ENCODE results near the gene TMEM253.
A peak's percentile ranks its signal among the peaks of the same experiment; 100 is the strongest.

Gene TMEM253

DNA sequence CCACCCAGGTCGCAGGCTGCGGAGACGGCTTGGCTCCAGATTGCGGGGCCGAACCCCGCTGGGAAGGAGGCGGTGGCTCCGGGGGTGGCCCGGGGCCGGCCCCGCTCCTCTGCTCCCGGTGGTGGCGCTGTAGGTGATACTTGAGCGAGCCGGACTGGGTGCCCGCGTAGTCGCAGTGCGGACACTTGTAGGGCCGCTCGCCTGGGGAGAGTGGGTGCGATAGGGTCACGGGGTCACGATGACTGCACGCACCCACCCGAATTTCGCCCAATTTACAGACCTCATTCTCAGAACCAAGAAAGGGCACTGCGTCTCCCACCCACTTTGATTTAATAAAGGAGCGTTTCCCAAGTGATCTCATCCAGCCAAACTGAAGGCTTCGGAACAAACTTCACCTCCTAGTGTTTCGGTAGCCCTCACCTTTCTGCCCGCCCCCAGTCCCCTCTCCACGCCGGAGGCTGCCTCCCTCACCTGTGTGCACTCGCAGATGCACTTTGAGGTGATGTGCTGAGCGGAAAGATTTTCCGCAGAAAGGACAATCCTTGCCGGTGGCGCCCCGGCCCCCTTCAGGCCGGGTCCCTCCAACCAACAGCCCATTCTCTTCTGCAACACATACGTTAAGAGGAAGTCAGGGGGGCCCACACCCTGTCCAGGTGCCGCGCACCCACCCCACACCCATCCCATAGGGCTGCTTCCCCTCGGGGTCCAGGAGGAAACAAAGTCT, 9.8 kb upstream of the TMEM253 start:
- no peak for DNase-seq

DNA sequence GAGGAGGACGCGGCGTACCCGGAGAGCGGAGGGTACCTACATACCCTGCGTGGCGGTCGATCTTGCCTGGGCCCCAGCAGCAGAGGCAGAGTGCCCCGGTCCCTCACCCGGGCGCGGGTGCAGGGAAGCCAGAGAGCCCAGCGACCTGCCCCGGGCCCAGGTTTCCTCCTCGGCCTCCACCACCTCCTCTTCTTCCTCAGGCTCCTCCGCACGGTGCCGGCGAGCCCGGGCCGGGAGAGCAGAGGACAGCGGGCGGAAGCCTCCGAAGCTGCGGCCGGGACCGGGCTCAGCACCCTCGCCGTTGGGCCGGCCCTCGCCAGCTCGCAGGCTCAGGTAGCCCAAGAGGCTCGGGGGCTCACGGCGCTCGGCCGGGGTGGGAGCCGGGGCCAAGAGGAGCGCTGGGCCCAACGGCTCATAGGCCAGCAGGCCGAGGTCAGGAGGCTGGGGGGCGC, 9.0 kb upstream of the TMEM253 start:
- DNase-seq = no peak

- no peak for DNase-seq
These were observed 8.4 kb upstream of the TMEM253 start for GRCh38 chr14:21092273-21093011.

- DNase-seq = no peak
These were observed 7.8 kb upstream of the TMEM253 start for GRCh38 chr14:21093018-21093417.

DNA sequence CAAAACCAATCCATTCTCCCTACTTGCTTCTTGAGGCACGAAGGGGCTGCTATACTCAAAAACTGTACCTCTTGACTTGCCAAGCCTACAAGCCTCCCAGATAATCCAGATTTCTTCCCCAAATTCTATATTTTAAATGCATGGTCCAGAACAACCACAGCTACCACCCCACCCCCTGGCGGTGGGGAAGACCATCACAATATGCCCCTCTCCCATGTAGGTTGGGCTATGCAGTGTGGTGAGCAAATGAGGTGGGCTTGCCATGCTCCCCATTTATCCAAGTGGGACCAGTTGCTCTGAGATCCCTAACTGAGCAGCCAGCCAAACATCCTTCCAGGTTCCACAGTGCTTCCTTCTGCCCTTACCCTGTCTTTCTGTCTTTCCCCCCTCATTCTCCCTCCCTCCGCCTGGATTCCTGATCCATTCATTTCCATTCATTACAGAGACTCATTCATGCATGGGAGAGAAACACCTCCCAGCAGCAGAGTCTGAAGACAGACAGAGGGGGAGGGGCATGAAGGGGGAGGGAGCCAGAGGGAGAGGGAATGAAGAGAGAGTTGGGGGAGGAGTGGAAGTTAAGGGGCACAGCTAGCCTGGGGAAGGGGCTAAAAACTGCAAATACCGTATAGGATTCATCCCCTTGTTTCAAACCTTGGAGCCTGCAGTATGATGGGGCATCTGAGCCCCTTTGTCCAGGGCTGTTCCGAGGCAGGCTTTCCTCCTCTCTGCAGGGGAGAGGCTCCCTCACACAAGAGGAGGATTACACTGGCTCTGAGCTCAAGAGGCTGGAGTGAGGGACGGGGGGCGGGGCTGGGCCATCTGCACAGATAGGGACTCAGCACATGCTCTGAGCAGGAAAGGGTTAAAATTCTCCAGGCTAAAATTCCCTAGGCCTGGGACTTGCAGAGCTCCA, 6.8 kb upstream of the TMEM253 start:
- peak; percentile 20 for DNase-seq

- no peak for DNase-seq
These were observed 5.2 kb upstream of the TMEM253 start for GRCh38 chr14:21095430-21096205.

- DNase-seq = no peak
These were observed 4.4 kb upstream of the TMEM253 start for GRCh38 chr14:21096438-21096837.

DNA sequence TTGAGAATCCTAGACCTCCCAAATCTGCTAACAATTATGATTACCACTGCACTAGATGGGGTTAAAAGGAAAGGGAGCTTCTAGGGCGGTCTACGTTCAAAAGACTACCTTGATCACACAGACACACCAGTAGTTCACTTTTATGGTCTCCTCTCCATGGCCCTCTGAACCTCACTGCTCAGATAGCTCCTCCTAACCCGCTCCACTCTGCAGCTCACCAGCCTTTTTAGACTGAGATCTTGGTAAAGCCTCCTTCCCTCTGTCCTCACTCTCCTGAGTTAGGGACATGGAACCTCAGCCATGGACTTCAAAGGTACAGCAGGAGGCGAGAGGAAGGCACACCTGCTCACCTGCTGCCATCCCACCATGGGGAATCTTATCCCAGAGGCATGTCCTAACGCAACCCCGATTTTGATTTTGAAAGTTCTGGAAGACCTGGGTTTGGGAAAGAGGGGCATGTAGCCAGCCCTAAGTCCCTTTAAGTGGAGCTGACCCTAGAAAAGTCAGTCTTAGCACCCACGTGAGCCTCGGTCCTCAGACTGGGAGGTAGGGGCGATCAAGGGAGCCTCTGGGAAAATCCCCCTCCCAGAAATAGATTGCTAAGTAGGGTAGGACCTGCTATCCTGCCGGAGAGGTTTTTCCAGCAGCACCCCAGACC, 3.8 kb upstream of the TMEM253 start:
- no peak for DNase-seq

DNA sequence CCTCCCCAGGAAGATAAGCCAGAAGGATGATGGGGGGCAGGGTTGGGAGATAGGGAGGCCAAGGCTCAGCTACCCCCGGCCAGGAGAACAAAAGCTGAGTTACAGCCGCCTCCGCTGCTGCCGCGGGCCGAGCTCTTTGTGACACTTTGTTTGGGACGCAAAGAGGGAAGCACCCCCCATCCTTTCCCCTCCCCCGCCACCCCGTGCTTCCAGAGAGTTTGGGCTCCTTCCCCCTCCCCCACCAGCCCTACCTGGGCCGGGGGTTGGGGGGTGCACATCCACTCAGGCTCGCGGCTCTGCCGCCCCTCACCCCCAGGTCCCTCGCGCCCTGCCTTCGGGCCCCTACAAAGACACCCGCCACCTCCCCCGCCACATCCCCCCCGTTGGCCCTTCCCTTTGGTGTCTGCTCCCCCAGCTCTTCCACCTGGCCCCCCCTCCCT, 3.2 kb upstream of the TMEM253 start:
- DNase-seq = no peak

- DNase-seq = peak; percentile 19
These were observed 2.6 kb upstream of the TMEM253 start, which contains the start of gene ZNF219 for GRCh38 chr14:21098076-21098891. Gene ZNF219, minus strand, starts transcription at chr14:21098655. Its CDS starts 5,064 bp downstream, at chr14:21093591.

GRCh38 chr14:21098892-21099595, 1.8 kb upstream of the TMEM253 start:
- DNase-seq = peak; percentile 18

DNA sequence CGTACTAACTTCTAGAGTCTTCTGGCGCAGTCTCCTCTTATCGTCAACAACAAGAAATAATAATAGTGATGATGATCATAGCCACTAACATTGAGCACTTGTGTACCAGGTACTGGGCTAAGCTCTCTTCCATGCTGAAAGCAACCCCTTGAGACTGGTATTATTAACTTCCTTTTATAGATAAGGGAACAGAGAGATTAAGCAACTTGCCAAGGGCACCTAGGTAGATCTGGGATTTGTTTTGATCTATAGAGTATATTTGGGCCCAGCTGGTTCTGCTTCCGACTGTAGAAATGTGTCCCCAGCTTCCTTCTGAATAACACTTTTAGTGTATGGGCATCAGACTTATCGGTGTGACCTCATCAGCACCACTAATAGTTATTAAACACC, 1.3 kb upstream of the TMEM253 start:
- DNase-seq = no peak

DNA sequence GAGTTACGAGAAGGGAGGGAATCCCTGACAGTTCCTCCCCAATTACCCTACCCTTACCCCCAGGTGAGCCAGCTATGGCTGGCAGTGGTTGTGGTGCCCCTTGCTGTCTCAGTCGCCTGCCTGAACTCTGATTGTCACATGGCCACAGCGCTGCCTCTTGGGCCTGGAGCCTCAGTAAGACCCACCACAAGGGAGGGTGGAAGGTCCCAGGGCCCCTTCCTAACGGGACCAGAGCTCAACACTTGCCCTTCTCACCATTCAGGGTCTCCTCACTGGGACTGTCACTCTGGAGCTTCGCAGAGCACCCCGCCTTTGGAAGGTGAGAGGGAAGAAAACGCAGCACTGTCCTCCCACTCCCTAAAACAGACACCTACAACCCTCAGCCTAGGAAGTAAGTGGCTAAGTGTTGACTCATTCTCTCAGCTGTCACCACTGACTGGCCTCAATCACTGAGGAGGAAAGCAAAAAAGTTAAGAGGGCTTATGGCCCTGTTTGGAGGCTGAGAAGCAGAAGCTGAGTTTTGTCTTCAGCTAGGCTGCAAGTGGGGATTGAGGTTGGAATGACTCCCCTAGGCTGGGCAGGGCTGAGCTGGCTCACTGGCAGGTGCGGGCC, 1.0 kb downstream of the TMEM253 start:
- no peak for DNase-seq

DNA sequence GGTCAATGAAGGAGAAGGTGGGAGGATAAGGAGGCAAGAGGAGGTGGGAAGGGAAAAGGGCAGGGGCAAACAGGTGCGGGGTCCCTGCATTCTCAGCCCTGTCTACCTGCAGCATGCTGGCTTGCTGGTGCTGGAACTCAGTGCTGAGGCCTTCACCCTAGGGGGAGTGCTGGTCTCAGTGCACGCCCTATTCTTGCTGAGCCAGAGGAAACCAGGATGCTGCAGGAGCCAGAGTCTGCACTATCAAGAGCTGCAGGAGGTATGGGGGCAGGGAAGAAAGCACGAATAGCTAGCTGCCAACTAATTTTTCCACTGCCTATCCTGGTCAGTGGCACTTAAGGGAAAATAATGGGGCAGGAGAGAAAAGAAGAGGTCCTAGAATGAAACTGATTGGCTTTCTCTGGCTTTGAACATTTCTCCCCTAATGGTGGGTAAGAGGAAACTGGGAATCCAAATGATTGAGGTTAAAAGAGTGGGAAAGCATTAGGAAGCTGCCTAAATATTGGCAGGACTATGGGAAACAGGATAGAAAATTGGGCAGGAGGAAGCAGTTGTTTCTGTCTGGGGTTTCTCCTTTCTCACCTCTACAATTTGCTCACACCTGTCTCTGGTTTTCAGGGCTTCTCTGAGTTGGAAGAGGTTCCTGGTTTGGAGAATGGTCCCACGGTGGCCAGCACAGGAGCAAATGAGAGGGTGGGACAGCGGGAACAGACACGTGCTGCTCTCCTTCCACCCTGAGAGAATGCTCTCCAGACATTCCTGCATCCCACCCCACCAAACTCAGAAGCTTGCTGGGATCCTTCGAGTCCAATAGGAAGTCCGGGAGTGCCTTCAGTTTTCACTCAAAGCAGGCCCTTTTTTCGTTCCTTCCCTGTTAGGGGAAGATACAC, 1.9 kb downstream of the TMEM253 start:
- no peak for DNase-seq

GRCh38 chr14:21103411-21103709, 2.5 kb downstream of the TMEM253 start:
- no peak for DNase-seq

DNA sequence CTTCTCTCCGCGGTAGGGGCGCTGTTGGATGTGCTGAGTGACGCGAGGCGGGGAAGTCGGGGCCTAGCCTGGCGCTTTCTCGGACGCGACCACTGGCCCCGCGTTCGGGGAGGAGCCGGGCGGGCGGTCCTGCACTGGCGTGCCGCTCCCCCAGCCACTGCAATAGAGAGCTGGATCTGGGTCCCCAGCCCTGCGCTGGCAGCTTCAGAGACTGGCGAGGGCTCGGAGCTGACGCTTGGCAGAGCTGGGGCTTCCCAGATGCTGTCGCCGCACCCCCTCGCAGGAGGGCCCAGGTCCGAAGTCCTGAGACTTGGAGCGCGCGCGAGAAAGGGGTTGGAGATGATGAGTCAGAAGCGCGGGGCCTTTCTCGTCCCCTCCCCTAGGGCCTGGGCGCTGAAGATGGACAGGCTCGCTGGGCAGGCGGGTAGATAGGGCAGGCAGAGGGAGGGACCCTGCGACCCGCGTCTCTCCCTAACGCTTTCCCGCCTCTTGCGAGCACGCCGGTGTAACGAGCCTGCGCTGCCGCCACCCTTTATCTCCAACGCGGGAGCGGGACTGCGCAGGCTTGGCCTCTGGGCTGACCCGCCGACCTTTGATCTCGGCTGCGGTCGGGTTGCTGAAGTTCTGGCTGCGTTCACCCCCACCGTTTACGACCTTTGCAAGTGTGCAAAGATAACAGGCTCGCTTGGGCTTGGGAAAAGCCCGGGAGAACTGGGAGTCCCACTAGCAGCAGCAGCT, 3.0 kb downstream of the TMEM253 start:
- DNase-seq = peak; percentile 96

GRCh38 chr14:21104448-21105060, 3.7 kb downstream of the TMEM253 start:
- peak; percentile 86 for DNase-seq

DNA sequence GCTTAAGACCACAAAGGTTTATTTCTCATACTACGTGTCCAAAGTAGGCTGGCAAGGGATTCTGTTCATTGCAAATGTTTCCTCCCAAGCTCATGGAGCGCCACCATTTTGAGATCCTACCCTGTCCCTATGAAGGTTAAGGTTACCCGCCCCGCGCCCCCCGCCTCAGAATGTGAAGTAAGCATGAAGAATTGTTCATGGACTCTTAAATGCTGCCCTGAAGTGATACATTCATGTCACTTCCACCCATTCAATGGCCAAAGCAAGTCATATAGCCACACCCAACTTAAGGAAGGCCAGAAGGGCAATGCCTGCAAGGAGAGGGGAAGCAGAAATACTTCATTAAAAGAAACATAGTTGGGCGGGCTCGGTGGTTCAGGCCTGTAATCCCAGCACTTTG, 4.2 kb downstream of the TMEM253 start:
- no peak for DNase-seq

All from NCI-H2029 (cell line).